GM20000 (cell line): ENCODE data around the gene UAP1L1.
A peak's percentile ranks its signal among the peaks of the same experiment; 100 is the strongest.

Source experiments
- DNase-seq: peaks from one replicate; pipeline ENCODE4 v3.0.0; 2012; ENCODE audit warnings: low spot score
- CTCF ChIP-seq: IDR thresholded peaks from 2 replicates; pipeline ENCODE4 v1.5.1; 2012; ENCODE audit warnings: mild to moderate bottlenecking, control low read depth; ENCODE audit errors: extremely low read depth, missing control alignments

The UAP1L1 gene

GRCh38 chr9:137105814-137106661 is 28.7 kb downstream of the UAP1L1 start:
- DNase-seq, result no peak
- TF ChIP-seq CTCF, result no peak

GRCh38 chr9:137106662-137107250 is 29.4 kb downstream of the UAP1L1 start:
- DNase-seq, result no peak
- no peak for TF ChIP-seq CTCF

- TF ChIP-seq CTCF, result no peak
- no peak for DNase-seq
Observed at GRCh38 chr9:137107312-137107921, 30.1 kb downstream of the UAP1L1 start.

- TF ChIP-seq CTCF, result no peak
- peak; percentile 28 for DNase-seq
Observed at GRCh38 chr9:137107982-137108381, 30.7 kb downstream of the UAP1L1 start.

DNA sequence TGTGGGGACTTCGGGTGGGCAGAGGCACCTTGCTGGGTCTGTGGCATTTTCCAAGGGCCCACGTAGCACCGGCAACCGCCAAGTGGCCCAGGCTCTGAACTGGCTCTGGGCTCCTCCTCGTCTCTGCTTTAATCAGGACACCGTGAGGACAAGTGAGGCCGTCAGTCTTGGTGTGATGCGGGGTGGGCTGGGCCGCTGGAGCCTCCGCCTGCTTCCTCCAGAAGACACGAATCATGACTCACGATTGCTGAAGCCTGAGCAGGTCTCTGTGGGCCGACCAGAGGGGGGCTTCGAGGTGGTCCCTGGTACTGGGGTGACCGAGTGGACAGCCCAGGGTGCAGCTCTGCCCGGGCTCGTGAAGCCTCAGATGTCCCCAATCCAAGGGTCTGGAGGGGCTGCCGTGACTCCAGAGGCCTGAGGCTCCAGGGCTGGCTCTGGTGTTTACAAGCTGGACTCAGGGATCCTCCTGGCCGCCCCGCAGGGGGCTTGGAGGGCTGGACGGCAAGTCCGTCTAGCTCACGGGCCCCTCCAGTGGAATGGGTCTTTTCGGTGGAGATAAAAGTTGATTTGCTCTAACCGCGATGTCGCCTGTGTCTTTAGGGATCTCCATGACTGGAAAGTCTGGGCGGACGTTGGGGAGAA is 31.4 kb downstream of the UAP1L1 start:
- no peak for TF ChIP-seq CTCF
- DNase-seq, result no peak

- DNase-seq, result no peak
- TF ChIP-seq CTCF, result no peak
Observed at GRCh38 chr9:137109250-137110146, 32.2 kb downstream of the UAP1L1 start.
